ENCODE results near the gene PCDHGC3.

GRCh38 chr5:141493500-141494422 lies 18.0 kb downstream of the PCDHGC3 start:
- no peak for TF ChIP-seq CTCF (conservative IDR thresholded peaks at IDR 0.05; ENCODE audit: low read depth in 2 of 2)
- no peak for TF ChIP-seq ZNF114 (CRISPR knock-in tag; IDR thresholded peaks at IDR 0.05)
- no peak for TF ChIP-seq REST (IDR thresholded peaks at IDR 0.05; ENCODE audit: unreplicated experiment)
- TF ChIP-seq NANOG (IDR thresholded peaks at IDR 0.05; ENCODE audit: borderline replicate concordance) = no peak
- no peak for TF ChIP-seq EZH2phosphoT487 (IDR thresholded peaks at IDR 0.05; ENCODE audit: unreplicated experiment)
- TF ChIP-seq EZH2 (IDR thresholded peaks at IDR 0.05; ENCODE audit: low read depth, unreplicated experiment) = peak; percentile 26
- TF ChIP-seq POLR2AphosphoS5 (IDR thresholded peaks at IDR 0.05; ENCODE audit: low read depth) = no peak
